GM10266 (cell line): ENCODE data around the gene AGAP1.

Source experiments
- DNase-seq: peaks from one replicate; pipeline ENCODE4 v3.0.0; 2012; ENCODE audit errors: extremely low spot score
- CTCF ChIP-seq: IDR thresholded peaks from 2 replicates; pipeline ENCODE4 v1.5.1; 2012; ENCODE audit warnings: mild to moderate bottlenecking, low read depth; ENCODE audit not compliant: control insufficient read depth, insufficient read depth; ENCODE audit errors: missing control alignments

The AGAP1 gene

GRCh38 chr2:235510318-235510717 lies 16.5 kb downstream of the AGAP1 start:
- TF ChIP-seq CTCF: no peak
- DNase-seq: no peak

DNA sequence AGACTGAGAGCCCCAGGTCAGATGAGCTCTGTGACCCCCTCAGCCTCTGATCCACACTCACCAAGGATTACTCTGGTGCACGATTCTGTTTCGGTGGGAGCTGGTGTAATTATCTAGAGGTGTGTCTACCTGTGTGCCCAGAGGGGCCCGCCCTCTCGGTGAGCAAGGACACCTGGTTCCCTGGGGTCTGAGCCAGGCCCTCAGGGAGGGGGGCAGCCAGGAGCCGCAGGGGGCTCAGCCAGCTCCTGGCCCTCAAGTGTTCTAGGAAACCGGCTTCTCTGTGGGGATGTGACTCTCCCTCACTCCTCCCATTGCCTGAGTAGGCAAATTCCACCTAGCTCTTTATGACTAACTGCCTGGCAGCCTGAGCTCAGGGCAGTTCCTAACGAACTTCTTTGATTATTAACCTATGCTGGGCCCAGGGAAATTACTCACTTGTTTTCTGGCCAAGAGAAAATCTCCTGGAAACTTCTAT lies 17.4 kb downstream of the AGAP1 start:
- TF ChIP-seq CTCF: no peak
- DNase-seq: no peak

- TF ChIP-seq CTCF: no peak
- DNase-seq: no peak
These were observed 18.2 kb downstream of the AGAP1 start for GRCh38 chr2:235511751-235512698.

- DNase-seq: no peak
- no peak for TF ChIP-seq CTCF
These were observed 18.8 kb downstream of the AGAP1 start for GRCh38 chr2:235512699-235513053.

DNA sequence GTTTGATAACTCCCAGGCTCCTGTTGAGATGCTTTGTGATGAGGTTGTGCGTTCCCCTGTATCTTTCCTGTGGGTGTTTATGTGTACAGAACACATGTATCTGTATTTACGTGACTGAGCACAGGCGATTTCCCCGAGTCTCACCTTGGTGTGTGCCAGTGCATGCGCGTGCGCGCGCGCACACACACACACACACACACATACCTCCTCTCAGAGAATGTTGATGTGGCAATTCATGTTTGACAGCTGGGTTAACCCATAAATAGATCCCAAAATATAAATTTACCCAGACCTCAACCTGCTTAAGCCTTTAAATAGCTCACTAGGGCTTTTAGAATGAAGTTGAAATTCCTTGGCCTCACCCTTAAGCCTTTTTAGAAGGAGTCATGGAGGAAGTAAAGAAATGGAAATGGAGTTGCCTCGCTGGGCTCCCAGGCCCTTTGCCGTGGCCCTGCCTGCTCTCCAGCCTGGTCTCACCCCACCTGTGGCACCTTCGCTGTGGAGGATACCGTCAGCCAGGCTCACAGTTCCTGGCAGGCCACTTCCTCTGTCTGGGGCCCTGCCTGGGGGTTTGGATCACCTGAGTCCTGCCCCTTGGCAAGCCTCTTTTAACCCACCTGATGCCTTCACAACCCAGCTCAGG lies 20.3 kb downstream of the AGAP1 start:
- no peak for DNase-seq
- TF ChIP-seq CTCF: no peak

DNA sequence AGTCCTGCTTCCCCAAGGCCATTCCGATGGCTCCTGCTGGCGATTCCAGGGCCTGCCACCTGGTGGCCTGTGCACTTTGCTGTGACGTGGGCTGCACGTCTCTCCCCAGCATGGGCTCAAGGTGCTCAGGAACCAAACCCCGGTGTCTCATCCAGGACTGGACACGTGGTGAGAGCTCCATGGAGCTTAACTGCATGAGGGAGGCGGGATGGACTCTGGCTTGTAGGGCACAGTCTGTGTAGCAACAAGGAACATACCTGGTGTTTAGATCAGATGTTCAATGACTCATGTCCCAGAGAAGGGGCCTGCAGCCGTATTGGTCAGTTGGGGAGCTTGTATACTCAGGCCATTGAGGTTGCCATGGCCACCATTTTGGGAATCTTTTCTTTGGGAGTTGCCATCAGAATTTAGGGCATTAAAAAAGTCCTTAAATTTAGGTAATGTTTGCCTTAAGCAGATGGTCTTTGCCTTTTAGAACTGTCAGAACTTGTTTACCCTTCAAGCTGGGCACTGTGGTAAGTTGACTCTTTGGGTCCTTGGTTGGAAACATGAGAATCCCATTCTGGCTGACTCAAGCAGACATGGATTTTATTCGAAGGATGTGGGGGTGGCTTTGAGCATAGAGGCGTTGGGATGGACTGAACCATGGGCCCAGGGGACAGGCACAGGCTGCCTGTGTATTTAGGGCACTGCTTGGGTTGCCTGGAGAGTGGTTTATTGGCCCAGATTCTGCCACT lies 21.0 kb downstream of the AGAP1 start:
- no peak for TF ChIP-seq CTCF
- no peak for DNase-seq

DNA sequence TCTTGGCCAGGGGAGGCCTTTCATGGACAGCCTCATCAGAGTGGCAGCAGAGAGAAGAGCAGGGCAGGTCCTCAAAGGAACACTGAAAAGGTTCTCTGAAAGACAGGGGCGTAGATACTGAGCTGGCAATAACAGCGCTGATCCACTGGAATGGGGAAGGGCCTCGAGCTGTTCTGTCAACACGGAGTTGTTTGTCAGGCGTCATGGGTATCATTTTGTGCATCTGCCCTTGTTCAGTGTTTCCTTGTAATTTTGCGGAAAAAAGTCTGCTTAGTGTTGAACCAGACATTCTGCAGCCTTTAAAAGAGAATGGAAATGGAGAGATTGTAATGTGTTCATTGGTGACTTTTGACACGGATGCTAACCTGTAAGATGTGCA lies 21.5 kb downstream of the AGAP1 start:
- no peak for DNase-seq
- no peak for TF ChIP-seq CTCF
